Muscle of back (tissue), 11 donors: ENCODE results near the gene SORCS2. TPM values are rescaled to one million over a fixed set of nuclear protein-coding genes. Genes with fewer than 3 reads are reported as not detected.

Source experiments
- DNase-seq, 3 donors: peaks; one replicate each; pipeline versions ENCODE4 v3.0.0 to v3.0.0-alpha.2; 2013
- polyA plus RNA-seq, 10 donors: library from polyadenylated mRNA; unstranded; fragments of 120-200 nt; gene quantifications; one replicate each; pipeline ENCODE4 v1.2.1, GENCODE V29; 2013; ENCODE audit not compliant: insufficient read length in 10 of 10

Gene SORCS2
- polyA plus RNA-seq, 10 donors, result 6.5 to 21.0 (median 10.8) TPM

- DNase-seq, result no peak
These were observed 198.0 kb downstream of the SORCS2 start for GRCh38 chr4:7390336-7390735.

- no peak for DNase-seq
These were observed 198.7 kb downstream of the SORCS2 start for GRCh38 chr4:7390906-7391636.

- no peak for DNase-seq
These were observed 199.5 kb downstream of the SORCS2 start for GRCh38 chr4:7391637-7392437.

- DNase-seq, result peak in 2 of 3 donors; percentile 64 to 80
These were observed 200.4 kb downstream of the SORCS2 start for GRCh38 chr4:7392438-7393421.

GRCh38 chr4:7393601-7394575, 201.6 kb downstream of the SORCS2 start:
- no peak for DNase-seq

DNA sequence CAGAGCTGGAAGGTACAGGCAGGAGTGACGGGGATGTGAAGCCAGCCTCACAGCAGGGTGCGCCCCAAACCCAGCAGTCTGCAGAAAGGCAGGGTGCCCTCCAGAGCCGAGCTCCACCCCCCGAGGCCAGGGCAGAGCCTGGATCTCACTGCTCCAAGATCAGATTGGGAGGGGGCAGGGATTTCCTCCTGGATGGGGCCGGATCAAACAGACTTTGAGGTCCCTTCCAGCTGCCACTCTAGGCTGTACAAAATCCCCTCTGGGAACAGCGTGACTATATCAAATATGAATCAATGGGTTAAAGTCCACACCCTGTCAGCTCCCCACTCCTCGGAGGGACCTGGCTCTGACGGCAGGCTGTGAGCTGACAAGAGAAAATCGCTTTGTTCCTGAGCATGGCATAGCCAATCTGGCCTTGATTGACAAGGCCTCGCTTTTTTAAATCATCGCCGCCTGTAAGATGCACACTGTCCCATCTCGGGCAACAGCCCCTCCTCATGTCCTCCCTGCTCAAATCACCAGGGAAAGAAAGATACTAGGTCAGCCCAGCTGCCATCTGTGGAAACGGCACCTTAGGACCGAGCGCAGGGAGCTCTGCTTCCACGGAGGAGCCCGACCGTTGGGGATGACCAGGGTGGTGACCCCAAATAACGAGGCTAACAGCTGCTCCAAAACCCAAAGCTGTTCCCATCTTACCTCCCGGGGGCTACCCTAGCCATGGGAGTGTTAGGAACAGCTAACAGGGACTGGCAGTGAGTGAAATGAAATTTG, 202.5 kb downstream of the SORCS2 start:
- no peak for DNase-seq

DNA sequence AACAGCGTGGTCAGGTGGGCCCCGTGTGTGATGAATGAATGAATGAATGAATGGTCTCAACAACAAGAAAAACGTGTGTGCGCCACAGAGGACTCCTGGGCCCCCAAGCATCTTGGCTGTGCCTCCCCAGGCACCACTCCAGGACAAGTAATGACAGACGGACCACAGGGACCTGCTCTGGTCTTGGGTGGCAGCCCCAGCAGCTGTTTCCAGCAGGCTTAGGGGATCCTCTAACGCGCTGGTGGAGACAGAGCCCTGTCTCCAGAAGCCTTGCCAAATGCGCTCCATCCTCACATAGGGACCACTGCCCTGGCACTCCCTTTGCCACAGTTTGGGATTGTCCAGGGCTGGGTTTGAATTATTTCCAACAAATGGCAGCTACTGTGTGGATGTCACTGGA, 203.3 kb downstream of the SORCS2 start:
- no peak for DNase-seq

DNA sequence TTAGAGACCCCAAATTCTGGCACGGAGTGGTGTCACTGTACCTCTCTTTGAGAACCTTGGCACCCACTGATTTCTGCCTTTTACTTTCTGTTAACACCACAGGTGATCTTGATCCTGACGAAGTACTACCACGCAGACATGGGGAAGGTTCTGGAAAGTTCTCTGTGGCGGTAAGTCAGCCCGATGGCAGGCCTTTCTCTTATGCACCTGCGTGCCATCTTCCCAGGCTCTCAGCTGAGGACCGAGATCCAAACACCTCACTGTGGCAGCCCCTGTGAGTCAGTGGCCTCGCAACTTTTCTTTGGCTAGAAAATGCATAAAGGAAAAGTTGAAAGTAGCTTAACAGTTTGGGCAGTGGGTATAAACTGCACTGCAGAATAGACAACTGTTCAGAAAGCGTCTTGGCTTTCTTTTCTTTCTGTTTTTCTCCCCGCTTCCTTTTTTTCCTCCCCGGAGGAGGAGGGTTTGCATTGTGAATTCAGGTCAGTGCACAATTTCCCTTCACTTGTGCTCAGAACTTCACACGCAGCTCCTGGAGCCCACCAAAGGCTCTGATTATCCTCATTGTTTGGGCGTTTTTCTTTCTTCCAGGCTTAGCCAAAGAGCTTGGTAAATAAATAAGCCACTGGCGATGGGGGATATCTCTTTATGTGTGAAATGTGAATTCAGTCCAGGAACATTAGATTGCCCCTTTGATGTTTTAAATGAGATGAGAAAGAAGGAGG, 204.0 kb downstream of the SORCS2 start:
- DNase-seq, result no peak

GRCh38 chr4:7397206-7398103, 205.1 kb downstream of the SORCS2 start:
- no peak for DNase-seq

GRCh38 chr4:7398104-7398423, 205.7 kb downstream of the SORCS2 start:
- DNase-seq, result peak; percentile 55 to 72 (median 64)

DNA sequence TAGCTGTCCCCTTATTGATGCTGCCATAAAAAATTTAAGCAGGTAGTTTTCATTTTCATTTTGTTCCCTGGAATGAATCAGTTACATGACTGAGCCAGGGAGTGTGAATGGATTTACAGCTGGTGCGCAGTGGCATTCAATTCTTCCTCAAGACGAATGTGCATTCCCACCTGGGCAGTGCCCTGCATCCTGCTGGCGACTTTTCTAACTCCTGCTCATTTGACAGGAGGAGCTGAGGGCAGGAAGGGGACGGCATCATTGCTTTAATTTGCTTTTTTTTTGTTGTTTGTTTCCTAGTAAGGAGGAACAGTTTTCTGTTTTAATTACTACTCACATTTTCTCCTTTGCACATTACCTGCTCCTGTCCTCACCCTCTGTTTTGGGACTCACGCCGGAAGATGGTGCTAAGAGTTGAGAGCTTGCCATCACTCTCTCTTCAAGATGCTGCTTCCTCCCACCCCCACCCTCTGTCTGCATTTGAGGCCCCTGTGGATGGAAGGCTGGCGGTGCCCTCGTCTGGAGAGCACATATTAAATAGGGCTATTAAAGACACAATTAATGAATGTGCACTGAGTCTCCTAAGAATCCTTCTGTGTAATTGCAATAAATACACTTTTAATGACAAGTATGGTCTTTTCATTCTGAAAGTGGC, 206.6 kb downstream of the SORCS2 start:
- DNase-seq, result no peak

- DNase-seq, result no peak
These were observed 207.3 kb downstream of the SORCS2 start for GRCh38 chr4:7399440-7400234.

- DNase-seq, result no peak
These were observed 208.4 kb downstream of the SORCS2 start for GRCh38 chr4:7400671-7401298.

- no peak for DNase-seq
These were observed 210.2 kb downstream of the SORCS2 start for GRCh38 chr4:7402526-7402925.

DNA sequence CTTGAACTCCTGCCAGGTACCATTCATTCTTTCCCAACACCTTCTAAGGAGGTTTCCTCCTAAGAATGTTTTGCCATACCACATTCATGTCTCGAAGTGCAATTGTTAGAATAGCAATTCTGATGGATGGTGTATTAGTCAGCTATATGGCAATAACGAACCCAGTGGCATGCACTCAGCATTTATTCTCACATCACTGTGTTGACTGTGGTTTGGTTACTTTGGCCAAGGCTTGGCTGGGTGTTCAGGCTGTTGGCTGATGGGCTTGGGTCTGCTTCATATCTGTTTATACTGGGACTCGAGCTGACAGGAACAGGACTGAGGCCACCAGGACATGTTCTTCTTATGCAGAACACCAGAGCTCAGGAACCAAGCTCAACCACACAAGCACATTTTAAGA, 210.7 kb downstream of the SORCS2 start:
- DNase-seq, result no peak

DNA sequence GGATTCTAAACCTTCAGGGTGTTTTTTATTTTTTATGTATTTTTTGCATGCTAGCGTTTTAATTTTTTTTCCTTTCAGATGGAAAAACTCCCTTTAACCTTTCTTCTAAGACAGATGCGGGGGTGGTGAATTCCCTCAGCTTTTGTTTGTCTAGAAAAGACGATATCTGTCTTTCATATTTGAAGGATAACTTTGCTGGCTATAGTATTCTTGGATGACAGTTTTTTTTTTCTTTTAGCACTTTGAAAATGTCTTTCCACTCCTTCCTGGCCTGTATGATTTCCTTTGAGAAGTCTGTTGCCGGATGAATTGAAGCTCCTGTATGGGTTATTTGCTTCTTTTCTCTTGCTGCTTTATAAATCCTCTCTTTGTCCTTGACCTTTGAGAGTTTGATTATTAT, 215.8 kb downstream of the SORCS2 start:
- DNase-seq, result no peak
